H1 (cell line): ENCODE measurements around the gene PLXDC2. TPM values are rescaled to one million over a fixed set of nuclear protein-coding genes. Genes with fewer than 3 reads are reported as not detected.

ENCODE experiments used
- CHD2 ChIP-seq: IDR thresholded peaks from 2 replicates; pipeline ENCODE4 v1.6.1; 2012; ENCODE audit warnings: low read length, improper control_type of control experiment
- CTBP2 ChIP-seq: IDR thresholded peaks from 2 replicates; pipeline ENCODE4 v1.7.0; 2011; ENCODE audit warnings: borderline replicate concordance, mild to moderate bottlenecking, moderate library complexity, mixed read lengths, low read length; ENCODE audit not compliant: insufficient read depth, insufficient read length
- CTCF ChIP-seq, 3 experiments: IDR thresholded peaks; 1 replicate in 2 of 3; 2 replicates in 1 of 3; pipeline versions ENCODE4 v1.5.1 to v1.6.1; 2011; ENCODE audit warnings: low read length in 3 of 3, mild to moderate bottlenecking in 3 of 3, inconsistent platforms in 2 of 3, low read depth in 1 of 3, moderate library complexity in 1 of 3; ENCODE audit not compliant: insufficient read depth in 1 of 3; ENCODE audit errors: control extremely low read depth in 1 of 3
- EGR1 ChIP-seq: IDR thresholded peaks from 2 replicates; pipeline ENCODE4 v1.6.1; 2011; ENCODE audit warnings: low read depth, low read length, borderline replicate concordance
- JUND ChIP-seq: IDR thresholded peaks from 2 replicates; pipeline ENCODE4 v1.6.1; 2011; ENCODE audit warnings: mild to moderate bottlenecking, improper control_type of control experiment, low read length
- RFX5 ChIP-seq: IDR thresholded peaks from 2 replicates; pipeline ENCODE4 v1.6.1; 2011; ENCODE audit warnings: low read depth, low read length, improper control_type of control experiment, borderline replicate concordance
- RNF2 ChIP-seq: fragments of 200-900, 300-1000 bp; sonication (generic); IDR thresholded peaks from 2 replicates; pipeline ENCODE4 v1.7.1; 2016; ENCODE audit warnings: borderline replicate concordance, low read depth, mild to moderate bottlenecking, antibody characterized with exemption, low read length; ENCODE audit not compliant: poor library complexity, severe bottlenecking; ENCODE audit errors: missing control alignments
- polyA plus RNA-seq, 7 experiments: library from polyadenylated mRNA; depleted of rRNA in 3 of 7; stranded (reverse) in 5 of 7; unstranded in 2 of 7; fragments of >200 nt in 5 of 7; fragments of 200-250 nt in 2 of 7; gene quantifications; 1 replicate in 5 of 7; 2 replicates in 1 of 7; 4 replicates in 1 of 7; pipeline versions ENCODE4 v1.2.1 to v1.2.3, GENCODE V29; 2011 to 2013; ENCODE audit warnings: missing spikeins in 2 of 7, mixed read lengths in 2 of 7
- total RNA-seq: library from RNA; stranded (reverse); fragmentation: NEBNext Ultra II Directional; extraction: Animal tissue kit (Norgen Biotek cat#: 25700); gene quantifications from 2 replicates; pipeline ENCODE4 v1.2.1, GENCODE V29; 2021

The PLXDC2 gene
- total and polyA plus RNA-seq, 2 of the 8 experiments (the other 6 are each of a cell fraction or from before 2014, with no cell fraction given) = 23.0 to 40.5 TPM

- TF ChIP-seq EGR1 (no peak), CTCF (IDR thresholded peaks at IDR 0.05; ENCODE audit: control extremely low read depth in 1 of 3, insufficient read depth in 1 of 3, low read depth in 1 of 3, low read length in 3 of 3) (no peak), CHD2 (no peak), RNF2 (no peak), RFX5 (no peak), CTBP2 (no peak), JUND (no peak)
Measured at GRCh38 chr10:19986591-19986990, 170.4 kb downstream of the PLXDC2 start (continued).
